GM12878 (cell line): ENCODE results near the gene ACVR1C. TPM values are rescaled to one million over a fixed set of nuclear protein-coding genes. Genes with fewer than 3 reads are reported as not detected.

ENCODE experiments used
- ATAC-seq: fragments of 200-7000 bp; cut with Tn5 transposase; 3 replicates; pipeline ENCODE4 v1.9.1; 2020; ENCODE audit warnings: mild to moderate bottlenecking, moderate library complexity
- BruUV-seq: library from RNA; stranded (reverse); fragments of 400-500 nt; replicated peaks from 2 replicates; lab custom pipeline; 2021; lab: Mats Ljungman, UMichigan
- CTCF ChIA-PET: fragments of 300-600 bp; sonication (Branson Sonifier 250); formaldehyde crosslinking; extraction: SDS; loops from one replicate; lab custom pipeline; 2021; ENCODE audit warnings: inconsistent platforms; lab: Yijun Ruan, JAX
- POLR2A ChIA-PET: fragments of 350-600 bp; formaldehyde crosslinking; extraction: SDS; loops from one replicate; lab custom pipeline; 2021; ENCODE audit warnings: inconsistent platforms; lab: Charles Lee
- RAD21 ChIA-PET: fragments of 300-600 bp; sonication (Branson Sonifier 250); formaldehyde crosslinking; loops from one replicate; lab custom pipeline; 2023; ENCODE audit warnings: antibody characterized with exemption; ENCODE audit not compliant: unreplicated experiment; lab: Charles Lee
- SMC1A ChIA-PET: fragments of 300-600 bp; sonication (Branson Sonifier 250); formaldehyde crosslinking; loops from one replicate; lab custom pipeline; 2023; ENCODE audit not compliant: unreplicated experiment, uncharacterized antibody; lab: Charles Lee
- DNase-seq: peaks from one replicate; pipeline ENCODE4 v3.0.0-alpha.2; 2011; ENCODE audit warnings: low read depth, low spot score
- FAIRE-seq: peaks from 3 replicates; lab custom pipeline; 2011; peaks lifted over from hg19 to GRCh38; lab: Jason Lieb, UNC
- H2AFZ ChIP-seq: 2 replicates; pipeline ENCODE4 v1.6.0; 2011; ENCODE audit warnings: low read depth, low read length, control low read depth; ENCODE audit not compliant: control insufficient read depth
- H3K27ac ChIP-seq: 2 replicates; pipeline ENCODE4 v1.5.1; 2011; ENCODE audit warnings: control low read depth; ENCODE audit not compliant: control insufficient read depth, insufficient read depth
- H3K27me3 ChIP-seq, 2 experiments: replicated peaks in 1 of 2; 2 replicates each; pipeline versions ENCODE4 v1.6.0 to v1.6.1; 2011; ENCODE audit warnings: low read length in 1 of 2; ENCODE audit not compliant: control insufficient read depth in 2 of 2, insufficient read depth in 2 of 2
- H3K36me3 ChIP-seq, 2 experiments: 2 replicates each; pipeline ENCODE4 v1.5.1; 2011; ENCODE audit warnings: low read length in 1 of 2; ENCODE audit not compliant: control insufficient read depth in 2 of 2, insufficient read depth in 2 of 2
- H3K4me1 ChIP-seq: 2 replicates; pipeline ENCODE4 v1.6.1; 2011; ENCODE audit warnings: mild to moderate bottlenecking, low read length, moderate library complexity, mixed read lengths; ENCODE audit not compliant: control insufficient read depth, insufficient read depth
- H3K4me2 ChIP-seq: 2 replicates; pipeline ENCODE4 v1.6.0; 2011; ENCODE audit warnings: control low read depth; ENCODE audit not compliant: control insufficient read depth, insufficient read depth
- H3K4me3 ChIP-seq: fragments of 200-600 bp; sonication (generic); 2 replicates; pipeline ENCODE4 v1.5.1; 2016
- H3K79me2 ChIP-seq: 2 replicates; pipeline ENCODE4 v1.6.0; 2011; ENCODE audit warnings: low read length; ENCODE audit not compliant: control insufficient read depth, insufficient read depth
- H3K9ac ChIP-seq: 2 replicates; pipeline ENCODE4 v1.8.0; 2011; ENCODE audit warnings: low read length, control low read depth, mixed read lengths; ENCODE audit not compliant: control insufficient read depth, insufficient read depth
- H3K9me3 ChIP-seq: replicated peaks from 3 replicates; pipeline ENCODE4 v1.5.1; 2011; ENCODE audit warnings: mild to moderate bottlenecking, low read length; ENCODE audit not compliant: control insufficient read depth, insufficient read depth
- H4K20me1 ChIP-seq: 2 replicates; pipeline ENCODE4 v1.6.0; 2011; ENCODE audit not compliant: control insufficient read depth, insufficient read depth
- BCL11A ChIP-seq: IDR thresholded peaks from 2 replicates; pipeline ENCODE4 v1.6.1; 2011; ENCODE audit warnings: low read depth, low read length
- CBX5 ChIP-seq: sonication (generic); IDR thresholded peaks from 2 replicates; pipeline ENCODE4 v1.6.1; 2016; ENCODE audit warnings: low read depth, moderate library complexity, mild to moderate bottlenecking, inconsistent platforms
- CEBPB ChIP-seq, 2 experiments: fragments of 150-350 bp in 1 of 2; IDR thresholded peaks; 2 replicates each; pipeline ENCODE4 v1.6.1; 2012 to 2014; ENCODE audit warnings: low read depth in 2 of 2, low read length in 2 of 2, borderline replicate concordance in 1 of 2, inconsistent platforms in 1 of 2
- CHD2 ChIP-seq: IDR thresholded peaks from 2 replicates; pipeline ENCODE4 v1.6.1; 2011; ENCODE audit warnings: low read depth, low read length, improper control_type of control experiment, borderline replicate concordance
- EGR1 ChIP-seq, 2 experiments: IDR thresholded peaks; 1 replicate in 1 of 2; 2 replicates in 1 of 2; pipeline ENCODE4 v1.6.1; 2011 to 2012; ENCODE audit warnings: low read depth in 2 of 2, low read length in 2 of 2, borderline replicate concordance in 1 of 2, mild to moderate bottlenecking in 1 of 2, moderate library complexity in 1 of 2
- HCFC1 ChIP-seq: fragments of 150-350 bp; IDR thresholded peaks from 2 replicates; pipeline ENCODE4 v1.6.1; 2014; ENCODE audit warnings: low read length
- RELA ChIP-seq: fragments of 450-650 bp; IDR thresholded peaks from 2 replicates; pipeline ENCODE4 v1.8.0; 2014; ENCODE audit warnings: borderline replicate concordance; ENCODE audit not compliant: partially characterized antibody
- SIX5 ChIP-seq: IDR thresholded peaks from 2 replicates; pipeline ENCODE4 v1.6.1; 2011; ENCODE audit warnings: mild to moderate bottlenecking, low read depth, low read length, moderate library complexity; ENCODE audit not compliant: severe bottlenecking
- SKIL ChIP-seq: fragments of 450-650 bp; IDR thresholded peaks from 2 replicates; pipeline ENCODE4 v1.6.1; 2017; ENCODE audit warnings: mild to moderate bottlenecking, low read depth, inconsistent platforms; ENCODE audit not compliant: poor library complexity, severe bottlenecking
- SMAD1 ChIP-seq: fragments of 450-650 bp; IDR thresholded peaks from 2 replicates; pipeline ENCODE4 v1.6.1; 2018; ENCODE audit warnings: mild to moderate bottlenecking, low read depth; ENCODE audit not compliant: partially characterized antibody
- SREBF1 ChIP-seq: IDR thresholded peaks from 2 replicates; pipeline ENCODE4 v1.6.1; 2012; ENCODE audit warnings: mild to moderate bottlenecking, low read length
- SUPT20H ChIP-seq: IDR thresholded peaks from 2 replicates; pipeline ENCODE4 v1.6.1; 2011; ENCODE audit warnings: low read depth, mild to moderate bottlenecking, low read length, moderate library complexity, borderline replicate concordance; ENCODE audit not compliant: control insufficient read depth
- in situ Hi-C: fragments of 300-500 bp; cut with MboI; formaldehyde crosslinking; loops from 9 replicates; pipeline ENCODE4 v1.14.3; 2018; ENCODE audit warnings: mixed read lengths
- intact Hi-C: fragments of 100-400 bp; cut with micrococcal nuclease; formaldehyde crosslinking; loops from one replicate; pipeline ENCODE4 v1.14.2; 2022; ENCODE audit not compliant: unreplicated experiment
- polyA plus RNA-seq, 11 experiments: library from polyadenylated mRNA; depleted of rRNA in 4 of 11; unstranded in 6 of 11; stranded (reverse) in 5 of 11; fragments of >200 nt; fragmentation: Nextera tagmentation in 4 of 11; fragmentation: Illumina TruSeq in 1 of 11; extraction: Ambion mirVana in 4 of 11; extraction: Trizol in 1 of 11; gene quantifications; 1 replicate in 1 of 11; 2 replicates in 10 of 11; pipeline versions ENCODE4 v1.2.1 to v1.2.3, GENCODE V29; 2011 to 2016; ENCODE audit warnings: inconsistent platforms in 2 of 11, missing spikeins in 2 of 11, low read depth in 1 of 11
- total RNA-seq, 4 experiments: library from RNA; depleted of rRNA in 3 of 4; stranded (reverse); fragments of >200 nt in 3 of 4; fragmentation: Illumina TruSeq in 1 of 4; extraction: Trizol in 1 of 4; gene quantifications; 2 replicates each; pipeline versions ENCODE4 v1.2.1 to v1.2.3, GENCODE V29; 2013 to 2021

ACVR1C gene
- total and polyA plus RNA-seq, 10 of the 15 experiments (the other 5 are each of a cell fraction or from before 2014, with no cell fraction given) = not detected

- ChIA-PET SMC1A (no interaction called here), RAD21 (no interaction called here), CTCF (interaction anchor here (0.6 kb wide), 1 partner anchor 31 kb away, joined by 3 read pairs; no protein-coding TSS in a partner anchor), POLR2A (no interaction called here)
- H3K9me3 ChIP-seq = no peaks in the 10 kb centered on the region
- no peak for FAIRE-seq
- no peaks in the 10 kb centered on the region for H3K36me3 ChIP-seq
- no peak overlapping the region for H3K4me3 ChIP-seq
- H3K27me3 ChIP-seq = no peaks in the 10 kb centered on the region
- H2AFZ ChIP-seq = no peak overlapping the region
- H3K4me2 ChIP-seq = no peak overlapping the region
- ATAC-seq = no peak
- BruUV-seq = no TSS peak
- H3K9ac ChIP-seq = no peak overlapping the region
- DNase-seq = no peak
- H3K4me1 ChIP-seq = no peaks in the 10 kb centered on the region
- in situ Hi-C loops = no loop called here
- no peaks in the 10 kb centered on the region for H4K20me1 ChIP-seq
- intact Hi-C loops = no loop called here
- H3K27ac ChIP-seq = no peak overlapping the region
- H3K79me2 ChIP-seq = no peaks in the 10 kb centered on the region
- TF ChIP-seq SUPT20H = no peak
- TF ChIP-seq SREBF1 = no peak
- TF ChIP-seq RELA = no peak
- no peak for TF ChIP-seq CEBPB (IDR thresholded peaks at IDR 0.05; ENCODE audit: borderline replicate concordance in 1 of 2, low read depth in 2 of 2, low read length in 2 of 2)
- no peak for TF ChIP-seq CHD2
- TF ChIP-seq HCFC1 = no peak
- no peak for TF ChIP-seq CBX5
- TF ChIP-seq BCL11A = no peak
- no peak for TF ChIP-seq EGR1 (IDR thresholded peaks at IDR 0.05; ENCODE audit: borderline replicate concordance in 1 of 2, low read depth in 2 of 2, low read length in 2 of 2)
- TF ChIP-seq SIX5 = no peak
- no peak for TF ChIP-seq SKIL
- TF ChIP-seq SMAD1 = no peak
Observed at GRCh38 chr2:157644776-157645175, 16.1 kb upstream of the ACVR1C start.
